GM19372 (cell line): ENCODE data around the gene GP5.

ENCODE experiments used
- ATAC-seq: cut with Tn5 transposase; IDR thresholded peaks from one replicate; pipeline ENCODE4 v1.9.1; 2021; ENCODE audit warnings: mild to moderate bottlenecking, low read depth, moderate library complexity; ENCODE audit not compliant: unreplicated experiment

GP5 gene

DNA sequence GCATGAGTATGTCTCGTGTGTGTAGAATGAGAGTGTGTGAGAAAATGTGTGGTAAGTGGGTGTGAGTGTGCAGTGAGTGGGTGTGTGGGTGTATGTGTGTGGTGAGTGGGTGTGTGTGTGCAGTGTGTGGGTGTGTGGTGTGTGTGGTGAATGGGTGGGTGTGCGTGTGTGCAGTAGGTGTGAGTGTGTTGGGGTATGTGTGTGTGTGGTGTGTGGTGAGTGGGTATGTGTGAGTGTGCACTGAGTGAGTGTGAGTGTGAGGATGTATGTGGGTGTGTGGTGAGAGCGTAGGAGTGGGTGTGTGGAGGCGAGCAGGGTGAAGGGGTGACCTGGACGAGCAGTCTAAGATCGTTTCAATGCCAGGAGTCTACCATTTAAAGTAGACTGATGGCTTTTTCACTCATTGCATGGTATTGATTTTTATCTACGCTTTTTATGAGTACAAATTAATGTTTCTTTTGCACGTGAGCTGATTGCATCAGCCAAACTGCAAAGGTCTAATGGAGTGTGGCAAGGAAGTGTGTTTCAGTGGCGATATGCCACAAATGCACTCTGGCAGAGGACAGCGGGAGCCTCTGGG lies 46.3 kb downstream of the GP5 start:
- no peak for ATAC-seq

DNA sequence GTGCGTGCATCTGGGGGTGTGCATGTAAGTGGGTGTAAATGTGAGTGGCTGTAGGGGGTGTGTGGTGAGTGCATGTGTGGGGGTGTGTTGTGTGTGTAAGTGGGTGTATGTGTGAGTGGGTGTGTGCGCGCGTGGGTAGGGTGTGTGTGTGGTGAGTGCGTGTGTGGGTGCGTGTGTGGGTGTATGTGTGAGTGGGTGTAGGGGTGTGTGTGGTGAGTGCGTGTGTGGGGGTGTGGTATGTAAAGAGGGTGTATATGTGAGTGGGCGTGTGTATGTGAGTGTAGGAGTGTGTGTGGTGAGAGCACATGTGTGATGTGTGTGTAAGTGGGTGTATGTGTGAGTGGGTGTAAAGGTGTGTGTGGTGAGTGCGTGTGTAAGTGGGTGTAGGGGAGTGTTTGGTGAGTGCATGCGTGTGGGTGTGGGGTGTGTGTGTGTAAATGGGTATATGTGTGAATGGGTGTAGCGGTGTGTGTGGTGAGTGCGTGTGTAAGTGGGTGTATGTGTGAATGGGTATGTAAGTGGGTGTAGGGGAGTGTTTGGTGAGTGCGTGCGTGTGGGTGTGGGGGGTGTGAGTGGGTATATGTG lies 47.0 kb downstream of the GP5 start:
- ATAC-seq: no peak

DNA sequence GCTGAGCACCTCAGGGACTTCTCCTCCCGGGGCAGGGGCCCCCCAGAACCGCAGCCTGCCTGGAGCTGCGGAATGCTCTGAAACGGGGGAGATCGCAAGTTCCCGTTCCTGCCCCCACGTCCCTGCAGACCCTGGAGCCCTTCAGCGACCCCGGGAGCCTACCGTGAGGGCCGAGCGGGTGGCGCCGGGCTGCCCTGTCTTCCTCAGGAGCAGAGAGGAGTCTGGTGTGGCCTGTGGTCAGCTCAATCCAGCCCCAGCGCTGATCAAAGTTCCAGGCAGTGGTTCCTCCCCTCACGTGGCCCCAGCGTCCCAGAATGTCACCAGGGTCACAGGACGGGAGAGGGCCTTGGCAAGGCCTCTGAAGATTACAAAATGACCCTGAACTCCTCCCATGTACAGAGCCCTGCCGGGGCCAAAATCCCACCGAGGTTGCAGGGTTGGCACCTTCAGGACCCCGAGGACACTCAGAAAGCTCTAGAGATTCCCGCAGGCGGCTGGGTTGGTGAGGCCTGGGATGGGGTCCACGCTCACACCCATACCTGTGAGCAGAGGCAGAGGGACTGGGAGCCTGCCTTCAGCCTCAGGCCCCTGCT lies 47.9 kb downstream of the GP5 start, which contains the start of gene CPN2:
TSS of gene CPN2 (minus strand) at position 249 of the 593 bp plus-strand sequence. CDS start 8,626 bp downstream, outside the sequence.
- no peak for ATAC-seq

DNA sequence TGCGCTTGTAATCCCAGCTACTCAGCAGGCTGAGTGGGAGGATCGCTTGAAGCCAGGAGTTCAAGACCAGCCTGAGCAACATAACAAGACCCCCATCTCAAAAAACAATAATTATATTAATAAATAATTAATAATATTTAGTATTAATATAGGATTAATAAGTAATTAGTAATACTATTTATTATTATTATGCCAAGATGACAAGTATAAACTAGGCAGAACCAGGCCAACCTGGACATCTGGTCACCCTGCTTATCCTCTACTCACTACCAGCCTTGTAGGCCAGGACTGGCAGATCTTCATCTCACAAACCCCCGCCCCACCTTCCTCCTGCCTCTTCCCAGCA lies 48.4 kb downstream of the GP5 start:
- no peak for ATAC-seq

DNA sequence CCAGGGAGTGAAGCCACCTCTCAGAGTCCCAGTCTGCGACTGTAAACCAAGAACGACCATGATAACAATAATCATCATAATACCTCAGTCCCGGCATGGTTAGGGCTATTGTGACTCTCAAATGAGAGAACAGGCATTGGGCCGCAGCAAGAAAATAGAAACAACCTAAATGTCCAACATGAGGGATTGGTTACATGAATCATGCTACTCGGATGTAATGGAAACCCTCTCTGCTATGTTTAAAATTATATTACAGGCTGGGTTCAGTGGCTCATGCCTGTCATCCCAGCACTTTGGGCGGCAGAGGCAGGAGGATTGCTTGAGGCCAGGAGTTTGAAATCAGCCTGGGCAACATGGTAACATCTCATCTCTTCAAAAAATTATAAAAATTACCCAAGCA lies 50.7 kb downstream of the GP5 start:
- ATAC-seq: no peak

DNA sequence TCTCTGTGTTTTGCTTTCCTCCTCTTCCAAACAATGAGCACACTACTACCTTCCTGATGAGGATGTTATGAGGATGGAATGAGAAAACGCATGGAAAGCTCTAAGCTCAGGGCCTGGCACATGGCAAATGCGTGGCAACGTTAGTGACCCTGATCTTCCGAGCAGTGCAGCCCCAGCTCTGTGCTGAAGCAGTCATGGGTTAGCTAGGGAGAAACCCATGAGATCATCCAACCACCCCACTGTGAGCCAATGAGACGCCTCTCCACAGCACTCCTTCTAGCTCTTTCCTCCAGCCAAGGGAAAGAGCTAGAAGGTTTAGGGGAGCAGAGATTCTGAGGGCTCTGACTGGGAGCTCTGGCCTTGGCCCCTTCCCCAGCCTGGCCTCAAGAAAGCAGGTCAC lies 52.4 kb downstream of the GP5 start:
- ATAC-seq: no peak

DNA sequence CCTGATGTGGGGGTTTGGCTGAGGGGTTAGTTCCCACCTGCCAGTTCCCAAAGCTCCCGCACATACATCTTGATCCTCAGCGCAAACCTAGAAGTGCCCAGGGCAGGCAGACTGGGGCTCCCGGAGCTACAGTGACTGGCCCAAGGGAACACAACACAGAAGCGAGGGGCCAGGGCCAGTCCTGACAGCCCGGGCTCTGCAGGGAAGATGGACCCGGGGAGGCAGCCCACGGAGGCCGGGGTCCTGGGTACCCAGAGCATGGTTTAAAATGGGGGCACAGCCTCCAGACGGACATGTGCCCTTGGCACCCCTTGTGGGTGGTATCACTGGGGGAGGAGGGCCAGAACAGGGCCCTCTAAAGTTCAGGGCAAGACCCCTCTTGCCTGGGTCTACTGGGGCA lies 53.0 kb downstream of the GP5 start:
- no peak for ATAC-seq
